K562 (cell line): ENCODE measurements around the gene CACYBP. TPM values are rescaled to one million over a fixed set of nuclear protein-coding genes. Genes with fewer than 3 reads are reported as not detected.

ENCODE experiments used
- ATAC-seq: fragments of 200-7000 bp; cut with Tn5 transposase; 3 replicates; pipeline ENCODE4 v1.9.1; 2020; ENCODE audit warnings: moderate library complexity
- BruUV-seq: library from RNA; stranded (reverse); fragments of 400-500 nt; replicated peaks from 2 replicates; lab custom pipeline; 2021; lab: Mats Ljungman, UMichigan
- CTCF ChIA-PET: fragments of 300-600 bp; formaldehyde crosslinking; extraction: SDS; loops from one replicate; lab custom pipeline; 2021; ENCODE audit warnings: low intra/inter-chr PET ratio; lab: Yijun Ruan, JAX
- POLR2A ChIA-PET: fragments of 300-600, 350-650 bp; sonication (Branson Sonifier 250); formaldehyde crosslinking; extraction: SDS; loops from one replicate; lab custom pipeline; 2021; ENCODE audit warnings: antibody characterized with exemption, inconsistent platforms; lab: Yijun Ruan, JAX
- DNase-seq, 4 experiments: peaks; one replicate each; pipeline versions ENCODE4 v3.0.0 to v3.0.0-alpha.2; 2011 to 2018; ENCODE audit warnings: low spot score in 3 of 4, mixed read lengths in 3 of 4; ENCODE audit errors: extremely low read depth in 1 of 4
- FAIRE-seq: peaks from 2 replicates; lab custom pipeline; 2011; peaks lifted over from hg19 to GRCh38; lab: Jason Lieb, UNC
- H2AFZ ChIP-seq: 2 replicates; pipeline ENCODE4 v1.6.0; 2011; ENCODE audit warnings: low read depth, low read length, control low read depth, inconsistent platforms
- H3K27ac ChIP-seq: fragments of 200-600 bp; 3 replicates; pipeline ENCODE4 v1.8.0; 2011; ENCODE audit warnings: low read depth, mild to moderate bottlenecking, control low read depth, inconsistent platforms, low read length, moderate library complexity, mixed read lengths; ENCODE audit errors: extremely low read depth
- H3K27me3 ChIP-seq, 2 experiments: fragments of 300-600 bp in 1 of 2; 2 replicates in 1 of 2; 3 replicates in 1 of 2; pipeline versions ENCODE4 v1.6.0 to v1.8.0; 2011; ENCODE audit warnings: inconsistent platforms in 2 of 2, low read length in 2 of 2, mild to moderate bottlenecking in 1 of 2, mixed read lengths in 1 of 2, moderate library complexity in 1 of 2; ENCODE audit not compliant: control insufficient read depth in 2 of 2, insufficient read depth in 2 of 2
- H3K36me3 ChIP-seq: fragments of 300-600 bp; 3 replicates; pipeline ENCODE4 v1.8.0; 2011; ENCODE audit warnings: mild to moderate bottlenecking, low read length, inconsistent platforms; ENCODE audit not compliant: control insufficient read depth, insufficient read depth
- H3K4me1 ChIP-seq, 2 experiments: fragments of 200-600 bp in 1 of 2; replicated peaks in 1 of 2; 2 replicates in 1 of 2; 3 replicates in 1 of 2; pipeline versions ENCODE4 v1.5.1 to v1.8.0; 2011; ENCODE audit warnings: inconsistent platforms in 2 of 2, low read length in 2 of 2, mild to moderate bottlenecking in 1 of 2, mixed read lengths in 1 of 2, moderate library complexity in 1 of 2; ENCODE audit not compliant: control insufficient read depth in 2 of 2, insufficient read depth in 2 of 2
- H3K4me2 ChIP-seq: 2 replicates; pipeline ENCODE4 v1.6.1; 2011; ENCODE audit warnings: low read length, control low read depth, inconsistent platforms, mixed read lengths; ENCODE audit not compliant: insufficient read depth
- H3K4me3 ChIP-seq: fragments of 200-600 bp; sonication (generic), shearing (Covaris generic); 2 replicates; pipeline ENCODE4 v1.5.1; 2016; ENCODE audit warnings: control low read depth, inconsistent platforms
- H3K79me2 ChIP-seq: fragments of 200-600 bp; 3 replicates; pipeline ENCODE4 v1.8.0; 2011; ENCODE audit warnings: low read length, inconsistent platforms; ENCODE audit not compliant: control insufficient read depth, insufficient read depth
- H3K9ac ChIP-seq, 2 experiments: 2 replicates each; pipeline versions ENCODE4 v1.6.0 to v1.6.1; 2011; ENCODE audit warnings: low read depth in 2 of 2, low read length in 2 of 2, control low read depth in 1 of 2, inconsistent platforms in 1 of 2, mild to moderate bottlenecking in 1 of 2, mixed read lengths in 1 of 2; ENCODE audit not compliant: insufficient read depth in 1 of 2
- H3K9me1 ChIP-seq: one replicate; pipeline ENCODE4 v1.6.0; 2011; ENCODE audit warnings: inconsistent platforms, mild to moderate bottlenecking, low read length, moderate library complexity; ENCODE audit not compliant: control insufficient read depth, insufficient read depth
- H3K9me3 ChIP-seq: replicated peaks from 2 replicates; pipeline ENCODE4 v1.5.1; 2011; ENCODE audit warnings: low read depth, low read length, inconsistent platforms; ENCODE audit not compliant: control insufficient read depth, insufficient read depth
- H4K20me1 ChIP-seq: replicated peaks from 2 replicates; pipeline ENCODE4 v1.6.1; 2011; ENCODE audit warnings: low read length, inconsistent platforms, mixed read lengths; ENCODE audit not compliant: control insufficient read depth, insufficient read depth
- CHCHD3 ChIP-seq: fragments of 250-450 bp; sonication (Bioruptor Pico); IDR thresholded peaks from 2 replicates; pipeline ENCODE4 v2.1.2; 2022; ENCODE audit warnings: mild to moderate bottlenecking
- CTCF ChIP-seq, 3 experiments: IDR thresholded peaks in 2 of 3; conservative IDR thresholded peaks in 1 of 3; 2 replicates each; pipeline ENCODE4 v1.5.1; 2011 to 2012; ENCODE audit warnings: low read length in 3 of 3, mild to moderate bottlenecking in 3 of 3, control low read depth in 2 of 3, improper control_type of control experiment in 1 of 3, inconsistent platforms in 1 of 3, low read depth in 1 of 3, mixed read lengths in 1 of 3, moderate library complexity in 1 of 3; ENCODE audit not compliant: insufficient read depth in 2 of 3
- HMG20B ChIP-seq: fragments of 250-450 bp; sonication (Bioruptor Pico); IDR thresholded peaks from 2 replicates; pipeline ENCODE4 v1.5.0; 2021; ENCODE audit warnings: mild to moderate bottlenecking
- JUN ChIP-seq, 2 experiments: sonication (generic) in 1 of 2; formaldehyde crosslinking in 1 of 2; IDR thresholded peaks; 2 replicates each; pipeline versions ENCODE4 v1.6.1 to v1.8.0; 2012 to 2022; ENCODE audit warnings: borderline replicate concordance in 2 of 2, mild to moderate bottlenecking in 2 of 2, improper control_type of control experiment in 1 of 2, low read depth in 1 of 2, low read length in 1 of 2, missing genetic modification reagents in 1 of 2
- MXD1 ChIP-seq: fragments of 250-450 bp; sonication (Bioruptor Pico); IDR thresholded peaks from 2 replicates; pipeline ENCODE4 v1.8.0; 2021; ENCODE audit warnings: borderline replicate concordance, mild to moderate bottlenecking, moderate library complexity; ENCODE audit not compliant: poor library complexity, severe bottlenecking
- NFATC3 ChIP-seq: fragments of 450-650 bp; IDR thresholded peaks from 2 replicates; pipeline ENCODE4 v1.6.1; 2017; ENCODE audit warnings: mild to moderate bottlenecking
- POLR3G ChIP-seq: IDR thresholded peaks from 2 replicates; pipeline ENCODE4 v1.6.1; 2011; ENCODE audit not compliant: insufficient read length, insufficient replicate concordance; ENCODE audit errors: extremely low read depth
- RAD21 ChIP-seq, 2 experiments: fragments of 250-450 bp in 1 of 2; fragments of 450-650 bp in 1 of 2; sonication (Bioruptor Pico) in 1 of 2; formaldehyde crosslinking in 1 of 2; IDR thresholded peaks in 1 of 2; conservative IDR thresholded peaks in 1 of 2; 2 replicates each; pipeline versions ENCODE4 v1.4.0 to v1.8.0; 2020 to 2022; ENCODE audit warnings: mild to moderate bottlenecking in 2 of 2, moderate library complexity in 1 of 2
- TCF3 ChIP-seq: sonication (generic); formaldehyde crosslinking; IDR thresholded peaks from 2 replicates; pipeline ENCODE4 v1.4.0; 2020; ENCODE audit warnings: mild to moderate bottlenecking, missing genetic modification reagents
- ZHX1 ChIP-seq: fragments of 150-350 bp; conservative IDR thresholded peaks from 2 replicates; pipeline ENCODE4 v1.6.1; 2014; ENCODE audit warnings: low read length
- ZNF316 ChIP-seq: fragments of 450-650 bp; IDR thresholded peaks from 2 replicates; pipeline ENCODE4 v1.6.1; 2016
- ZNF561 ChIP-seq: fragments of 450-650 bp; formaldehyde crosslinking; conservative IDR thresholded peaks from 2 replicates; pipeline ENCODE4 v1.4.0; 2020; ENCODE audit warnings: mild to moderate bottlenecking, moderate library complexity
- ZNF830 ChIP-seq: fragments of 250-450 bp; sonication (Bioruptor Pico); IDR thresholded peaks from 2 replicates; pipeline ENCODE4 v1.5.0; 2021; ENCODE audit warnings: mild to moderate bottlenecking
- WGBS: fragments of 100-300 bp; shearing (Covaris generic); methylation state at CpG from one replicate; pipeline ENCODE4 v1.1.6; 2016; ENCODE audit warnings: low coverage, mixed read lengths; ENCODE audit not compliant: insufficient coverage; ENCODE audit errors: missing lambda C conversion rate; 5-methylcytosine and 5-hydroxymethylcytosine counted together
- in situ Hi-C: fragments of 300-500 bp; cut with MboI; formaldehyde crosslinking; loops from 4 replicates; pipeline ENCODE4 v1.15.0; 2018; ENCODE audit warnings: inconsistent platforms, mixed read lengths
- intact Hi-C: fragments of 100-400 bp; cut with micrococcal nuclease; formaldehyde crosslinking; loops from 2 replicates; pipeline ENCODE4 v1.14.2; 2022
- polyA plus RNA-seq, 8 experiments: library from polyadenylated mRNA; depleted of rRNA in 4 of 8; stranded (reverse) in 5 of 8; unstranded in 3 of 8; fragments of >200 nt; fragmentation: Nextera tagmentation in 2 of 8; fragmentation: Illumina TruSeq in 1 of 8; extraction: Ambion mirVana in 2 of 8; extraction: Trizol in 1 of 8; gene quantifications; 2 replicates each; pipeline versions ENCODE4 v1.2.1 to v1.2.3, GENCODE V29; 2011 to 2014; ENCODE audit warnings: inconsistent platforms in 1 of 8, missing spikeins in 1 of 8
- total RNA-seq, 7 experiments: library from RNA; depleted of rRNA in 6 of 7; stranded (reverse); fragments of >200 nt in 6 of 7; fragmentation: Illumina TruSeq in 2 of 7; extraction: Trizol in 2 of 7; gene quantifications; 2 replicates each; pipeline versions ENCODE4 v1.2.1 to v1.2.3, GENCODE V29; 2011 to 2021; ENCODE audit warnings: low replicate concordance in 1 of 7

CACYBP gene
- total and polyA plus RNA-seq, 9 of the 15 experiments (the other 6 are each of a cell fraction or from before 2014, with no cell fraction given) = 147 to 1,576 (median 488) TPM

- TF ChIP-seq ZHX1 = no peak
- 0 out of 2 replicates have a peak, but pooled peaks have one; percentile 16 for TF ChIP-seq NFATC3
These were observed 35.3 kb upstream of the CACYBP start (continued) for GRCh38 chr1:174964261-174964971.

GRCh38 chr1:174964972-174965361 lies 34.8 kb upstream of the CACYBP start:
- Histone ChIP-seq H3K79me2 (peaks cover 4% of the 10 kb centered on the region; the same call in 1 of the 3 replicates), H3K4me1 (peaks cover 3 to 52% of the 10 kb centered on the region in 2 experiments; a peak in 4 of 5 replicates), H4K20me1 (no peaks in the 10 kb centered on the region), H3K9me1 (no peaks in the 10 kb centered on the region), H2AFZ (peak overlapping the region; percentile 78), H3K4me3 (peak overlapping the region; percentile 9; the same call in 1 of the 2 replicates), H3K9ac (peak overlapping the region in 1 of 2 experiments; percentile 64; a peak in 2 of 4 replicates), H3K27ac (peak overlapping the region; percentile 88), H3K4me2 (peak overlapping the region; percentile 75), H3K9me3 (no peaks in the 10 kb centered on the region), H3K27me3 (no peaks in the 10 kb centered on the region), H3K36me3 (peaks cover 8% of the 10 kb centered on the region; the same call in 2 of the 3 replicates)
- intact Hi-C loops (loop anchor here (2.0 kb wide), 1 partner anchor 34 kb away; the partner anchor contains the start of gene CACYBP), in situ Hi-C loops (no loop called here)
- ChIA-PET POLR2A (interaction anchor here (0.9 to 1.6 kb wide), 6 partner anchors 12 to 58 kb away, joined by 3 to 5 read pairs (median 3); partner anchors contain the start of genes CACYBP and MRPS14), CTCF (interaction anchor here (0.6 kb wide), 1 partner anchor 12 kb away, joined by 6 read pairs; no protein-coding TSS in a partner anchor)
- TSS peak; percentile 64 for BruUV-seq
- WGBS = 5% methylated on average over 1 of the region's 1 CpG
- peak in 3 of 4 experiments; percentile 20 to 54 (median 27) for DNase-seq
- FAIRE-seq = no peak
- peak; percentile 60 for ATAC-seq
- TF ChIP-seq TCF3 (no peak), HMG20B (CRISPR knock-in tag) (no peak), CTCF (IDR thresholded peaks at IDR 0.05 in 2 of 3, conservative IDR thresholded peaks at IDR 0.05 in 1 of 3; ENCODE audit: insufficient read depth in 2 of 3, low read depth in 1 of 3, low read length in 3 of 3) (peak in 1 of 3 experiments; percentile 6; a peak in 1 of 6 replicates), POLR3G (no peak), JUN (IDR thresholded peaks at IDR 0.05; ENCODE audit: borderline replicate concordance, low read depth, low read length) (no peak), JUN (CRISPR knock-in tag; IDR thresholded peaks at IDR 0.05; ENCODE audit: borderline replicate concordance) (no peak), ZNF561 (CRISPR knock-in tag) (no peak), MXD1 (no peak), RAD21 (CRISPR knock-in tag; conservative IDR thresholded peaks at IDR 0.05 in 1 of 2, IDR thresholded peaks at IDR 0.05 in 1 of 2) (0 out of 4 replicates have a peak, but pooled peaks of 1 of the 2 experiments have one; percentile 15), ZNF316 (no peak), ZNF830 (0 out of 2 replicates have a peak, but pooled peaks have one; percentile 11), CHCHD3 (CRISPR knock-in tag) (no peak)
